ENCODE measurements around the gene KATNAL1. TPM values are rescaled to one million over a fixed set of nuclear protein-coding genes. Genes with fewer than 3 reads are reported as not detected.
A peak's percentile ranks its signal among the peaks of the same experiment; 100 is the strongest.

KATNAL1 gene
- polyA plus RNA-seq (6.1 to 10.1 TPM (median 8.1 TPM) in 3 replicates), polyA minus RNA-seq (3.2 to 17.6 TPM (median 9.6 TPM) in 3 replicates)
- 3.6 TPM for polyA plus RNA-seq (2011; ENCODE audit: low read depth)
- 6.9 and 9.8 TPM in 2 replicates for polyA plus RNA-seq (2011; cell fraction: cytosol; rRNA removed)
- 9.6 and 10.4 TPM in 2 replicates for polyA plus RNA-seq (2011; cell fraction: nucleus; rRNA removed)
- 2.4 and 8.9 TPM in 2 replicates for polyA plus RNA-seq (2012; ENCODE audit: low replicate concordance)
- 6.5 TPM for polyA minus RNA-seq (2011; cell fraction: cytosol; rRNA and poly(A)+ RNA removed)
- 13.9 and 24.7 TPM in 2 replicates for polyA minus RNA-seq (2011; cell fraction: nucleus; rRNA and poly(A)+ RNA removed)

- Histone ChIP-seq H3K9me3 (ENCODE audit: control insufficient read depth, low read depth, low read length) (no peaks in the 10 kb centered on the region), H3K9ac (ENCODE audit: control insufficient read depth, extremely low read depth, insufficient read depth, low read length) (peak within 1 kb of the TSS; percentile 84), H3K79me2 (ENCODE audit: control insufficient read depth, insufficient read depth, low read length) (peaks cover 40% of the 10 kb centered on the region), H4K20me1 (ENCODE audit: control insufficient read depth, extremely low read depth, insufficient read depth, low read length) (no peaks in the 10 kb centered on the region), H3K27ac (ENCODE audit: control insufficient read depth, insufficient read depth, low read length) (peak within 1 kb of the TSS; percentile 69), H3K27me3 (ENCODE audit: control insufficient read depth, extremely low read depth, insufficient read depth, low read length) (no peaks in the 10 kb centered on the region), H3K4me1 (ENCODE audit: control insufficient read depth, extremely low read depth, insufficient read depth, low read length) (peaks cover 13% of the 10 kb centered on the region), H3K36me3 (ENCODE audit: control insufficient read depth in 2 of 2, extremely low read depth in 1 of 2, insufficient read depth in 2 of 2, low read length in 2 of 2) (peaks cover 0 to 6% of the 10 kb centered on the region in 2 experiments), H3K9me1 (ENCODE audit: control insufficient read depth, extremely low read depth, insufficient read depth, low read length) (no peaks in the 10 kb centered on the region), H3K4me2 (ENCODE audit: control insufficient read depth, extremely low read depth, insufficient read depth, low read depth, low read length) (peak within 1 kb of the TSS; percentile 93), H2AFZ (ENCODE audit: control insufficient read depth, low read length) (peak within 1 kb of the TSS; percentile 98), H3K4me3 (ENCODE audit: control insufficient read depth in 2 of 3, extremely low read depth in 1 of 3, insufficient read depth in 2 of 3, low read depth in 1 of 3, low read length in 3 of 3) (peak within 1 kb of the TSS; percentile 86 to 96 (median 91))
- dilution Hi-C loops (cut with MboI; ENCODE audit: extremely low pct_ligation_motif_present, low sequenced_read_pairs): no loop called here
- TF ChIP-seq CTCF (optimal IDR thresholded peaks at IDR 0.05 in 1 of 3, IDR thresholded peaks at IDR 0.05 in 1 of 3, conservative IDR thresholded peaks at IDR 0.05 in 1 of 3; ENCODE audit: extremely low read depth in 1 of 3, insufficient read depth in 2 of 3, low read length in 3 of 3) (no peak), EZH2 (IDR thresholded peaks at IDR 0.05; ENCODE audit: low read length) (no peak)
- DNase-seq (ENCODE audit: low read depth, low spot score) (no peak), FAIRE-seq (no peak)
Measured at GRCh38 chr13:30307194-30307970, at the start of gene KATNAL1. TSS of gene KATNAL1 (minus strand) at chr13:30307551. CDS start at chr13:30283777, 23,774 bp downstream.

DNA sequence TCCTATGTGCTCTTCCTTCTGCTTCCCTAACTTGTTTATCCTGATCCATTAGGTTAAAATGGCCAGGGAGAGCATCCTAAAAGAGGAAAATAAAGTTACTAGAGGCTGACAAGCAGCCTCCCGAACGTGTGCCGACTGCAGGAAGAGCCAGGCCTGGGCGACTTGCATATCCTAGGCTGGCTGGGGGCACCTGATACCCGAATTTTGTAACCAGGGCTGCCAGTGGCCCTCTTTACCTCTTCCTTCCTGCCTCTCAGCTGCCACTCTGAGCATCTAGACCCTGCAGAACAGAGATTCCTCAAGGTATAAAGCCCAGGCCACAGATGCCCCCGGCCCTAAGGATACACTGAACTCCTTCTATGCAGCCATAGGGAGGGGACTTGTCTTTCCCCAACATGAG is 48.5 kb upstream of the KATNAL1 start:
- TF ChIP-seq CTCF (optimal IDR thresholded peaks at IDR 0.05 in 1 of 3, IDR thresholded peaks at IDR 0.05 in 1 of 3, conservative IDR thresholded peaks at IDR 0.05 in 1 of 3; ENCODE audit: extremely low read depth in 1 of 3, insufficient read depth in 2 of 3, low read length in 3 of 3) (no peak), EZH2 (IDR thresholded peaks at IDR 0.05; ENCODE audit: low read length) (no peak)
- dilution Hi-C loops (cut with MboI; ENCODE audit: extremely low pct_ligation_motif_present, low sequenced_read_pairs): no loop called here
- Histone ChIP-seq H3K79me2 (ENCODE audit: control insufficient read depth, insufficient read depth, low read length) (no peaks in the 10 kb centered on the region), H3K27me3 (ENCODE audit: control insufficient read depth, extremely low read depth, insufficient read depth, low read length) (peaks cover 1% of the 10 kb centered on the region), H2AFZ (ENCODE audit: control insufficient read depth, low read length) (no peak overlapping the region), H3K9me3 (ENCODE audit: control insufficient read depth, low read depth, low read length) (no peaks in the 10 kb centered on the region), H3K4me2 (ENCODE audit: control insufficient read depth, extremely low read depth, insufficient read depth, low read depth, low read length) (no peak overlapping the region), H3K36me3 (ENCODE audit: control insufficient read depth in 2 of 2, extremely low read depth in 1 of 2, insufficient read depth in 2 of 2, low read length in 2 of 2) (no peaks in the 10 kb centered on the region), H3K4me1 (ENCODE audit: control insufficient read depth, extremely low read depth, insufficient read depth, low read length) (no peaks in the 10 kb centered on the region), H3K4me3 (ENCODE audit: control insufficient read depth in 2 of 3, extremely low read depth in 1 of 3, insufficient read depth in 2 of 3, low read depth in 1 of 3, low read length in 3 of 3) (no peak overlapping the region), H3K9ac (ENCODE audit: control insufficient read depth, extremely low read depth, insufficient read depth, low read length) (no peak overlapping the region), H3K9me1 (ENCODE audit: control insufficient read depth, extremely low read depth, insufficient read depth, low read length) (no peaks in the 10 kb centered on the region), H4K20me1 (ENCODE audit: control insufficient read depth, extremely low read depth, insufficient read depth, low read length) (no peaks in the 10 kb centered on the region), H3K27ac (ENCODE audit: control insufficient read depth, insufficient read depth, low read length) (no peak overlapping the region)
- no peak for FAIRE-seq
- DNase-seq (ENCODE audit: low read depth, low spot score): no peak
